Left ventricle myocardium inferior (tissue), 1 donor: ENCODE results near the gene ELP1. TPM values are rescaled to one million over a fixed set of nuclear protein-coding genes. Genes with fewer than 3 reads are reported as not detected.
A peak's percentile ranks its signal among the peaks of the same experiment; 100 is the strongest.
"Not testable (repeated sequence)": the region's sequence is repeated elsewhere in the genome, so short reads cannot be mapped to it uniquely, and the experiment has no call there.

Experiments
- DNase-seq: peaks from one replicate; pipeline ENCODE4 v3.0.0-alpha.2; 2020
- H3K27ac ChIP-seq: fragments of 200-600 bp; replicated peaks from 2 replicates; pipeline ENCODE4 v1.8.0; 2021
- H3K27me3 ChIP-seq: fragments of 200-600 bp; 2 replicates; pipeline ENCODE4 v1.8.0; 2021; ENCODE audit warnings: low read depth
- H3K36me3 ChIP-seq: fragments of 200-600 bp; 2 replicates; pipeline ENCODE4 v1.8.0; 2021
- H3K4me1 ChIP-seq: fragments of 200-600 bp; 2 replicates; pipeline ENCODE4 v1.8.0; 2021
- H3K4me3 ChIP-seq: fragments of 200-600 bp; 2 replicates; pipeline ENCODE4 v1.8.0; 2021; ENCODE audit warnings: mild to moderate bottlenecking, moderate library complexity
- H3K9me3 ChIP-seq: fragments of 200-600 bp; replicated peaks from 2 replicates; pipeline ENCODE4 v1.8.0; 2021
- intact Hi-C: fragments of 100-400 bp; cut with micrococcal nuclease; formaldehyde crosslinking; loops from one replicate; pipeline ENCODE4 v1.11.0; 2022
- total RNA-seq: library from RNA; stranded (reverse); fragmentation: NEBNext Ultra II Directional; extraction: Animal tissue kit (Norgen Biotek cat#: 25700); gene quantifications from one replicate; pipeline ENCODE4 v1.2.1, GENCODE V29; 2021
- TF ChIP-seq, protein P1 (sequence below): fragments of 200-600 bp; IDR thresholded peaks from 2 replicates; pipeline ENCODE4 v1.8.0; 2021; ENCODE audit warnings: antibody characterized with exemption, mild to moderate bottlenecking, borderline replicate concordance
- donor health status: DM: no; HTN: yes; CAD: no; lungs with severe emphysema.

The ELP1 gene
- total RNA-seq, 1 donor from 2014 or later, result 21.4 TPM

DNA sequence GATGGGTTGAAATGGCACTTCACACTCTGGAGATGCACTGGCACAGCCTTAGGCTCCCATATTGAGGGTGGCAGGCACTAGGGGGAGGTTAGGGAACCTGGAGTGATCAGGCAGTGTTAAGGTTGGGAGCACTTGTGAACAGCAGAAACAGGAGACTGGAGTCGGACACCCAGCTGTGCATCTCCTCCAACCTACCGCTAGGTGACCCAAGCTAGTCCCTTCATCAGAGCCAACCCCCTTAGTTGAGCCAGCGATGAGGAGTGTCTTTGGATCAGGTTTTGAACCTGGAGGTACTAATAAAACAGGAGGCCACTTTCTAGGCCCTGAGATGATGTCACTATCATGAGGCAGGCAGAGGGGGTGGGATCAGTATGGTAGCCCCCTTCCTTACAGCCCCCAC is 79.8 kb downstream of the ELP1 start:
- Histone ChIP-seq H3K36me3 (no peaks in the 10 kb centered on the region), H3K9me3 (no peaks in the 10 kb centered on the region), H3K27ac (no peak overlapping the region), H3K27me3 (no peaks in the 10 kb centered on the region), H3K4me3 (no peak overlapping the region), H3K4me1 (no peaks in the 10 kb centered on the region)
- TF ChIP-seq, protein P1, sequence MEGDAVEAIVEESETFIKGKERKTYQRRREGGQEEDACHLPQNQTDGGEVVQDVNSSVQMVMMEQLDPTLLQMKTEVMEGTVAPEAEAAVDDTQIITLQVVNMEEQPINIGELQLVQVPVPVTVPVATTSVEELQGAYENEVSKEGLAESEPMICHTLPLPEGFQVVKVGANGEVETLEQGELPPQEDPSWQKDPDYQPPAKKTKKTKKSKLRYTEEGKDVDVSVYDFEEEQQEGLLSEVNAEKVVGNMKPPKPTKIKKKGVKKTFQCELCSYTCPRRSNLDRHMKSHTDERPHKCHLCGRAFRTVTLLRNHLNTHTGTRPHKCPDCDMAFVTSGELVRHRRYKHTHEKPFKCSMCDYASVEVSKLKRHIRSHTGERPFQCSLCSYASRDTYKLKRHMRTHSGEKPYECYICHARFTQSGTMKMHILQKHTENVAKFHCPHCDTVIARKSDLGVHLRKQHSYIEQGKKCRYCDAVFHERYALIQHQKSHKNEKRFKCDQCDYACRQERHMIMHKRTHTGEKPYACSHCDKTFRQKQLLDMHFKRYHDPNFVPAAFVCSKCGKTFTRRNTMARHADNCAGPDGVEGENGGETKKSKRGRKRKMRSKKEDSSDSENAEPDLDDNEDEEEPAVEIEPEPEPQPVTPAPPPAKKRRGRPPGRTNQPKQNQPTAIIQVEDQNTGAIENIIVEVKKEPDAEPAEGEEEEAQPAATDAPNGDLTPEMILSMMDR, result no peak
- no peak for DNase-seq
- intact Hi-C loops, result no loop called here

GRCh38 chr9:108852079-108852478 is 81.8 kb downstream of the ELP1 start:
- no peaks in the 10 kb centered on the region for H3K4me1 ChIP-seq
- no peak overlapping the region for H3K27ac ChIP-seq
- no peaks in the 10 kb centered on the region for H3K27me3 ChIP-seq
- no peak for DNase-seq
- no peaks in the 10 kb centered on the region for H3K36me3 ChIP-seq
- TF ChIP-seq, protein P1, result no peak
- H3K4me3 ChIP-seq, result no peak overlapping the region
- H3K9me3 ChIP-seq, result no peaks in the 10 kb centered on the region
- intact Hi-C loops, result no loop called here

- no peak for DNase-seq
- intact Hi-C loops, result no loop called here
- TF ChIP-seq, protein P1, result no peak
- H3K27me3 ChIP-seq, result no peaks in the 10 kb centered on the region
- no peaks in the 10 kb centered on the region for H3K4me1 ChIP-seq
- H3K36me3 ChIP-seq, result no peaks in the 10 kb centered on the region
- H3K27ac ChIP-seq, result no peak overlapping the region
- H3K9me3 ChIP-seq, result no peaks in the 10 kb centered on the region
- H3K4me3 ChIP-seq, result no peak overlapping the region
Measured at GRCh38 chr9:108851138-108851537, 82.8 kb downstream of the ELP1 start.

- H3K36me3 ChIP-seq, result no peaks in the 10 kb centered on the region
- H3K27ac ChIP-seq, result no peak overlapping the region
- H3K4me1 ChIP-seq, result no peaks in the 10 kb centered on the region
- intact Hi-C loops, result no loop called here
- no peaks in the 10 kb centered on the region for H3K27me3 ChIP-seq
- no peaks in the 10 kb centered on the region for H3K9me3 ChIP-seq
- TF ChIP-seq, protein P1, result peak; percentile 41
- H3K4me3 ChIP-seq, result no peak overlapping the region
- no peak for DNase-seq
Measured at GRCh38 chr9:108850293-108850897, 83.5 kb downstream of the ELP1 start.

- H3K36me3 ChIP-seq, H3K27ac ChIP-seq, H3K4me1 ChIP-seq, H3K4me3 ChIP-seq, intact Hi-C loops, H3K9me3 ChIP-seq, DNase-seq, H3K27me3 ChIP-seq: not testable (repeated sequence)
Measured at GRCh38 chr9:108848296-108848695, 85.6 kb downstream of the ELP1 start.

GRCh38 chr9:108845947-108846346 is 88.0 kb downstream of the ELP1 start:
- intact Hi-C loops, result no loop called here
- DNase-seq, result no peak
- TF ChIP-seq, protein P1, result no peak

More at GRCh38 chr9:108845947-108846346, 88.0 kb downstream of the ELP1 start:
- Histone ChIP-seq H3K36me3 (no peaks in the 10 kb centered on the region), H3K4me3 (no peak overlapping the region), H3K27me3 (no peaks in the 10 kb centered on the region), H3K4me1 (peaks cover 7% of the 10 kb centered on the region), H3K27ac (no peak overlapping the region), H3K9me3 (no peaks in the 10 kb centered on the region)
